Lower leg skin (tissue), 4 donors: ENCODE measurements around the gene WDR33. TPM values are rescaled to one million over a fixed set of nuclear protein-coding genes. Genes with fewer than 3 reads are reported as not detected.

Experiments
- DNase-seq, 2 donors: peaks; one replicate each; pipeline ENCODE4 v3.0.0-alpha.2; 2019; ENCODE audit warnings: low spot score in 2 of 2
- H3K4me3 ChIP-seq: fragments of 200-600 bp; sonication (generic); 2 replicates; pipeline ENCODE4 v1.5.1; 2017; ENCODE audit warnings: mild to moderate bottlenecking, low read depth; ENCODE audit not compliant: poor library complexity, severe bottlenecking
- POLR2A ChIP-seq, 2 donors: fragments of 450-650 bp; IDR thresholded peaks; one replicate each; pipeline ENCODE4 v1.6.1; 2016 to 2017; ENCODE audit warnings: antibody characterized with exemption in 2 of 2, mild to moderate bottlenecking in 1 of 2, moderate library complexity in 1 of 2
- WGBS, 2 donors: methylation state at CpG; one replicate each; pipeline ENCODE4 v1.1.5; 2018; 5-methylcytosine and 5-hydroxymethylcytosine counted together
- intact Hi-C: fragments of 100-400 bp; cut with DNase I; formaldehyde crosslinking; loops from one replicate; pipeline ENCODE4 v1.15.0; 2023; ENCODE audit warnings: low total_unique reads
- total RNA-seq, 4 donors: library from RNA; depleted of rRNA; stranded (reverse); fragments of >200 nt; gene quantifications; one replicate each; pipeline ENCODE4 v1.1.0, GENCODE V29; 2016
- TF ChIP-seq, protein P1 (sequence below), 3 donors: fragments of 450-650 bp; IDR thresholded peaks; one replicate each; pipeline ENCODE4 v1.5.1; 2016; ENCODE audit warnings: antibody characterized with exemption in 3 of 3, mild to moderate bottlenecking in 3 of 3, moderate library complexity in 2 of 3

WDR33 gene
- total RNA-seq, 4 donors from 2014 or later, result 31.6 to 44.8 (median 32.5) TPM

DNA sequence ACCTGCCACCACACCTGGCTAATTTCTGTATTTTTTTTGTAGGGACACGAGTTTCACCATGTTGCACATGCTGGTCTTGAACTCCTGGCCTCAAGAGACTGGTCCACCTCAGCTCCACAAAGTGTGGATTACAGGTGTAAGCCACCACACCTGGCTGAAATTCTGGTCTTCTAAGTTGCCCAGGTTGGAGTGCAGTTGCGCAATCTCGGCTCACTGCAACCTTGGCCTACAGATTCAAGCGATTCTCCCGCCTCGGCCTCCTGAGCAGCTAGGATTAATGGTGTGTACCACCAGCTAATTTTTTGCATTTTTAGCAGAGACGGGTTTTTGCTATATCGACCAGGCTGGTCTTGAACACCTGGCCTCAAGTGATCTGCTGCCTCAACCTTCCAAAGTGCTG lies 41.4 kb upstream of the WDR33 start:
- TF ChIP-seq, protein P1, sequence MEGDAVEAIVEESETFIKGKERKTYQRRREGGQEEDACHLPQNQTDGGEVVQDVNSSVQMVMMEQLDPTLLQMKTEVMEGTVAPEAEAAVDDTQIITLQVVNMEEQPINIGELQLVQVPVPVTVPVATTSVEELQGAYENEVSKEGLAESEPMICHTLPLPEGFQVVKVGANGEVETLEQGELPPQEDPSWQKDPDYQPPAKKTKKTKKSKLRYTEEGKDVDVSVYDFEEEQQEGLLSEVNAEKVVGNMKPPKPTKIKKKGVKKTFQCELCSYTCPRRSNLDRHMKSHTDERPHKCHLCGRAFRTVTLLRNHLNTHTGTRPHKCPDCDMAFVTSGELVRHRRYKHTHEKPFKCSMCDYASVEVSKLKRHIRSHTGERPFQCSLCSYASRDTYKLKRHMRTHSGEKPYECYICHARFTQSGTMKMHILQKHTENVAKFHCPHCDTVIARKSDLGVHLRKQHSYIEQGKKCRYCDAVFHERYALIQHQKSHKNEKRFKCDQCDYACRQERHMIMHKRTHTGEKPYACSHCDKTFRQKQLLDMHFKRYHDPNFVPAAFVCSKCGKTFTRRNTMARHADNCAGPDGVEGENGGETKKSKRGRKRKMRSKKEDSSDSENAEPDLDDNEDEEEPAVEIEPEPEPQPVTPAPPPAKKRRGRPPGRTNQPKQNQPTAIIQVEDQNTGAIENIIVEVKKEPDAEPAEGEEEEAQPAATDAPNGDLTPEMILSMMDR (IDR thresholded peaks at IDR 0.05), result no peak
- no peak for TF ChIP-seq POLR2A (IDR thresholded peaks at IDR 0.05)
- DNase-seq, result no peak
- WGBS, 2 donors, result 94 to 98% methylated on average over 8 of the region's 8 CpGs
- intact Hi-C loops, result no loop called here
- no peak overlapping the region for H3K4me3 ChIP-seq

DNA sequence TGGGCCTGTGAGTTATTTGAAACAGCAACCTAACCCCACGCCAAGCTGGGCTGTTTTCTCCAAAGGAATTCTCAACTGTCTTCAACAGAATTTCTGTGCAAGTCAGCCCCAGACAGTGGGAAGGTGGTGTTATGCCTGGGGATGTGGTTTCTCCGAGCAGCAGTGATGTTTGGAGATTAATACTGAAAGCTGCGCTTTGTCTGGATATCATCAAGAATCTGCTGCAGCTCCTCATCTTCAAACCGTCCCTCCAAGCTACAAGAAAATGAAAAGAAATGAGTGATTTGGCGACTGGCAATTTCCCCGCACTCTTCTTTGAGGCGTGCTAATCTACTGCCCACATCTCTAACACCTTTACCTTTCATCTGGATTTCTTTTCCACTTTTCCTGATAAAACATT lies 37.0 kb upstream of the WDR33 start:
- H3K4me3 ChIP-seq, result no peak overlapping the region
- TF ChIP-seq, protein P1 (IDR thresholded peaks at IDR 0.05), result no peak
- TF ChIP-seq POLR2A (IDR thresholded peaks at IDR 0.05), result no peak
- intact Hi-C loops, result no loop called here
- WGBS, 2 donors, result 90 to 93% methylated on average over 7 of the region's 7 CpGs
- DNase-seq, result no peak

DNA sequence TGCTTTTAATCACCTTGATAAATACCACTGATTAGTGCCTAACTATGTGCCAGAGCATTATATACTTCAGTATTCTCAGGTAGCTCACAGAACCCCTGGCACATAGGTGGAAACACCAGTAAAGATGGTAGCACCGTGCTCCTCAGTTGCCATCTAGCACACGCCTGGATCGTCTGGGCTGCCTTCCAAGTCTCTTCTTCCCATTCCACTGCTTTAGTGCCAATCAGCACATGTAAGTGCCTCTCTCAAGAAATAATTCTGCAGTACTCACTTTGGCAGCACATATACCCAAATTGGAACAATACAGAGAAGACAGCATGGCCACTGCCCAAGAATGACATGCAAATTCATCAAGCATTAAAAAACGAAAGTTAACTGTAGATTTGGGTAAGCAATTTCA lies 34.0 kb upstream of the WDR33 start:
- TF ChIP-seq POLR2A (IDR thresholded peaks at IDR 0.05), result no peak
- TF ChIP-seq, protein P1 (IDR thresholded peaks at IDR 0.05), result no peak
- intact Hi-C loops, result no loop called here
- H3K4me3 ChIP-seq, result no peak overlapping the region
- WGBS, 2 donors, result 46 to 47% methylated on average over 4 of the region's 4 CpGs
- no peak for DNase-seq

DNA sequence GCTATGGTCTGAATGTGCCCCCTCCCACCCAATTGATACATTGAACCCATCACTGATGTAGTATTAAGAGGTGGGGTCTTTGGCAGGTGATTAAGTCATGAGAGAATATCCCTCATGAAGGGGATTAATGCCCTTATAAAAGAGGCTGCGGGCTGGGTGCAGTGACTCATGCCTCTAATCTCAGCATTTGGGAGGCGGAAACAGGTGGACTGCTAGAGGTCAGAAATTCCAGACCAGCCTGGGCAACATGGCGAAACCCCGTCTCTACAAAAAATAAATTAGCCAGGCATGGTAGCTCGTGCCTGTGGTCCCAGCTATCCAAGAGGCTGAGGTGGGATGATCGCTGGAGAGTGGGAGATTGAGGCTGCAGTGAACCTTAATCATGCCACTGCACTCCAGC lies 32.7 kb upstream of the WDR33 start:
- DNase-seq, result no peak
- WGBS, 2 donors, result 96 to 97% methylated on average over 6 of the region's 6 CpGs
- no peak overlapping the region for H3K4me3 ChIP-seq
- intact Hi-C loops, result no loop called here
- TF ChIP-seq POLR2A (IDR thresholded peaks at IDR 0.05), result no peak
- TF ChIP-seq, protein P1 (IDR thresholded peaks at IDR 0.05), result no peak

DNA sequence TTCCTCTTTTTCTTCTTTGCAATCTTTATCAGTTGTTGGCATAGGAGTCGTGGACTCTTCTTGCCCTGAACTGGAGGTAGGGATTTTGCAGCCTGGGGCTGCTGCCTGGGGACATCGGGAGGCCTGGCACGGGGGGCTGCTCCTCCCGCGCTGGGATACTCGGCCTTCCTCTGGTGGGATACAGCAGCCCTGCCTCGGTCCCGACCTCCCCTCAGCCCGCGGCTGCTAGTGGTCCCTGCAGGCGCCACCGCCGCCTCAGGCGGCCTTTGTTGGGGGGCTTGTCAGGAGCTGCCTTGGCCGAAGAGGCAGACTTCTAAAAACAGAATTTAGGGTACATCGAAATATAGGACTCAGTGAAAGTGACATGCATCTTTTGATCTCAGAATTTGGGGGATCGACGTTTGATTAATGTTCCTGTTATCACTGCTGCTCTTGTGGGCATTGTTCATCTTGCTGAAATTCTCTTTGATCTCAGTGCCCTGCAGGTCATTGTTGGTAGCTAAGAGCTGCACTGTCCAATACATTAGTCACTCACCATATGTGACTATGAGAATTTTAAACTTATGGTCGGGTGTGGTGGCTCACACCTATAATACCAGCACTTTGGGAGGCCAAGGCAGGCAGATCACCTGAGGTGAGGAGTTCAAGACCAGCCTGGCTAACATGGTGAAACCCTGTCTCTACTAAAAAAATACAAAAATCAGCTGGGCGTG lies 30.7 kb upstream of the WDR33 start:
- TF ChIP-seq, protein P1 (IDR thresholded peaks at IDR 0.05), result no peak
- no peak for TF ChIP-seq POLR2A (IDR thresholded peaks at IDR 0.05)
- DNase-seq, result no peak
- no peak overlapping the region for H3K4me3 ChIP-seq
- WGBS, 2 donors, result 71 to 78% methylated on average over 20 of the region's 20 CpGs
- intact Hi-C loops, result no loop called here

DNA sequence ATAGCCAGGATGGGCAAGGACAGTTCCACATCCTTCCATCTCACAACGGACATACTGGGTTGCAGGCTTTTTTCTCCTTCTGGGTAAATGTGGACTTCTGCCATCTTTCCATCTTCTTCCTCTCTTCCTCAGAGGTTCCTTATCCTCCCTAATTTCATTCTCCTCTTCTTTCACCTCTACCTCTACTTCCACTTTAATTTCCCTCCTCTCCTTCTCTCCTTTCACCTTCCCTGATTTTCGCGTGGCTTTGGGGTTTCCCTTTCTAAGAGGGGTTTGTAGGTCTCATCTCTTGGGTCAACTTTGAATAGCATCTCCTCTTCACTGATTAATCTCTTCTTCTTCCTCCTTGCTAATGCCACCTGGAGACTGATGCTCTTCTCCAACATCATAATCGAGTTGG lies 29.9 kb upstream of the WDR33 start:
- intact Hi-C loops, result no loop called here
- WGBS, 2 donors, result 87% methylated on average over 4 of the region's 4 CpGs
- no peak for DNase-seq
- H3K4me3 ChIP-seq, result no peak overlapping the region
- TF ChIP-seq, protein P1 (IDR thresholded peaks at IDR 0.05), result no peak
